Cardiac septum (tissue), 1 donor: ENCODE measurements around the gene LHB. TPM values are rescaled to one million over a fixed set of nuclear protein-coding genes. Genes with fewer than 3 reads are reported as not detected.
A peak's percentile ranks its signal among the peaks of the same experiment; 100 is the strongest.
"Not testable (repeated sequence)": the region's sequence is repeated elsewhere in the genome, so short reads cannot be mapped to it uniquely, and the experiment has no call there.

ENCODE experiments used
- DNase-seq: peaks from one replicate; pipeline ENCODE4 v3.0.0-alpha.2; 2020; ENCODE audit warnings: low spot score
- intact Hi-C: fragments of 100-400 bp; cut with DNase I; formaldehyde crosslinking; loops from one replicate; pipeline ENCODE4 v1.14.0; 2022
- total RNA-seq: library from RNA; stranded (reverse); fragmentation: NEBNext Ultra II Directional; extraction: Animal tissue kit (Norgen Biotek cat#: 25700); gene quantifications from one replicate; pipeline ENCODE4 v1.2.1, GENCODE V29; 2021
- donor health status: DM: no; HTN: no; CAD: no.

LHB gene
- total RNA-seq, 1 donor from 2014 or later = not detected

- intact Hi-C loops, DNase-seq: not testable (repeated sequence)
Observed at GRCh38 chr19:49039736-49040135, 22.8 kb upstream of the LHB start.

GRCh38 chr19:49038557-49039276, 21.8 kb upstream of the LHB start:
- DNase-seq, intact Hi-C loops: not testable (repeated sequence)

- DNase-seq, intact Hi-C loops: not testable (repeated sequence)
Observed at GRCh38 chr19:49038111-49038510, 21.2 kb upstream of the LHB start.

GRCh38 chr19:49036815-49037214, 19.9 kb upstream of the LHB start, which contains the start of gene CGB1:
CGB1 (minus strand) TSS chr19:49036895; CDS start chr19:49036711, 184 bp downstream.
- intact Hi-C loops, DNase-seq: not testable (repeated sequence)

- intact Hi-C loops, DNase-seq: not testable (repeated sequence)
Observed at GRCh38 chr19:49031642-49032301, 14.9 kb upstream of the LHB start, which contains the start of gene CGB2. CGB2 (plus strand) TSS chr19:49031890; CDS start chr19:49032096, 206 bp downstream.

GRCh38 chr19:49030323-49030722, 13.4 kb upstream of the LHB start:
- DNase-seq, intact Hi-C loops: not testable (repeated sequence)

- DNase-seq, intact Hi-C loops: not testable (repeated sequence)
Observed at GRCh38 chr19:49029749-49030148, 12.9 kb upstream of the LHB start.

- intact Hi-C loops, DNase-seq: not testable (repeated sequence)
Observed at GRCh38 chr19:49028686-49029085, 11.8 kb upstream of the LHB start.

- intact Hi-C loops, DNase-seq: not testable (repeated sequence)
Observed at GRCh38 chr19:49025599-49025998, 8.7 kb upstream of the LHB start.

- intact Hi-C loops, DNase-seq: not testable (repeated sequence)
Observed at GRCh38 chr19:49025088-49025487, 8.2 kb upstream of the LHB start.

- DNase-seq, intact Hi-C loops: not testable (repeated sequence)
Observed at GRCh38 chr19:49024233-49024632, 7.3 kb upstream of the LHB start, which contains the start of gene CGB3. CGB3 (minus strand) TSS chr19:49024333; CDS start chr19:49023971, 362 bp downstream.

- no peak for DNase-seq
Observed at GRCh38 chr19:49022116-49022515, 5.2 kb upstream of the LHB start.

GRCh38 chr19:49020931-49021895, 4.3 kb upstream of the LHB start:
- DNase-seq = no peak
- intact Hi-C loops = no loop called here

More at GRCh38 chr19:49022116-49022515, 5.2 kb upstream of the LHB start:
- intact Hi-C loops = no loop called here

GRCh38 chr19:49020342-49020741, 3.5 kb upstream of the LHB start:
- intact Hi-C loops = no loop called here
- DNase-seq = no peak

GRCh38 chr19:49019242-49019932, 2.5 kb upstream of the LHB start:
- intact Hi-C loops = no loop called here
- DNase-seq = peak; percentile 78

- intact Hi-C loops, DNase-seq: not testable (repeated sequence)
Observed at GRCh38 chr19:49018388-49019241, 1.7 kb upstream of the LHB start.

GRCh38 chr19:49017666-49018351, 918 bp upstream of the LHB start:
- intact Hi-C loops = no loop called here
- DNase-seq = no peak
